Bronchial epithelial cell (primary cell): ENCODE measurements around the gene FLNA. TPM values are rescaled to one million over a fixed set of nuclear protein-coding genes. Genes with fewer than 3 reads are reported as not detected.
A peak's percentile ranks its signal among the peaks of the same experiment; 100 is the strongest.
"Not testable (repeated sequence)": the region's sequence is repeated elsewhere in the genome, so short reads cannot be mapped to it uniquely, and the experiment has no call there.

Source experiments
- DNase-seq: peaks from one replicate; pipeline ENCODE4 v3.0.0-alpha.2; 2010; ENCODE audit warnings: low read depth
- FAIRE-seq: peaks from 2 replicates; lab custom pipeline; 2011; peaks lifted over from hg19 to GRCh38; lab: Jason Lieb, UNC
- H3K27me3 ChIP-seq: 2 replicates; pipeline ENCODE4 v1.5.1; 2011; ENCODE audit warnings: low read length; ENCODE audit not compliant: control insufficient read depth, insufficient read depth
- H3K36me3 ChIP-seq: 2 replicates; pipeline ENCODE4 v1.5.1; 2011; ENCODE audit warnings: low read length; ENCODE audit not compliant: control insufficient read depth, insufficient read depth
- H3K4me3 ChIP-seq: 2 replicates; pipeline ENCODE4 v1.5.1; 2011; ENCODE audit warnings: mild to moderate bottlenecking, low read depth, low read length, control low read depth
- total RNA-seq: library from RNA; depleted of rRNA; stranded (reverse); fragments of >200 nt; gene quantifications from 2 replicates; pipeline ENCODE4 v1.2.1, GENCODE V29; 2014
- TF ChIP-seq, protein P1 (sequence below): IDR thresholded peaks from 2 replicates; pipeline ENCODE4 v1.5.1; 2011; ENCODE audit warnings: mild to moderate bottlenecking, moderate library complexity, low read length, control low read depth, inconsistent platforms; ENCODE audit not compliant: insufficient read depth, severe bottlenecking

The FLNA gene
- total RNA-seq, 1 donor from 2014 or later: 858 TPM

- Histone ChIP-seq H3K27me3 (no peaks in the 10 kb centered on the region), H3K4me3 (no peak overlapping the region), H3K36me3 (peaks cover 29% of the 10 kb centered on the region)
- FAIRE-seq: no peak
- TF ChIP-seq, protein P1, sequence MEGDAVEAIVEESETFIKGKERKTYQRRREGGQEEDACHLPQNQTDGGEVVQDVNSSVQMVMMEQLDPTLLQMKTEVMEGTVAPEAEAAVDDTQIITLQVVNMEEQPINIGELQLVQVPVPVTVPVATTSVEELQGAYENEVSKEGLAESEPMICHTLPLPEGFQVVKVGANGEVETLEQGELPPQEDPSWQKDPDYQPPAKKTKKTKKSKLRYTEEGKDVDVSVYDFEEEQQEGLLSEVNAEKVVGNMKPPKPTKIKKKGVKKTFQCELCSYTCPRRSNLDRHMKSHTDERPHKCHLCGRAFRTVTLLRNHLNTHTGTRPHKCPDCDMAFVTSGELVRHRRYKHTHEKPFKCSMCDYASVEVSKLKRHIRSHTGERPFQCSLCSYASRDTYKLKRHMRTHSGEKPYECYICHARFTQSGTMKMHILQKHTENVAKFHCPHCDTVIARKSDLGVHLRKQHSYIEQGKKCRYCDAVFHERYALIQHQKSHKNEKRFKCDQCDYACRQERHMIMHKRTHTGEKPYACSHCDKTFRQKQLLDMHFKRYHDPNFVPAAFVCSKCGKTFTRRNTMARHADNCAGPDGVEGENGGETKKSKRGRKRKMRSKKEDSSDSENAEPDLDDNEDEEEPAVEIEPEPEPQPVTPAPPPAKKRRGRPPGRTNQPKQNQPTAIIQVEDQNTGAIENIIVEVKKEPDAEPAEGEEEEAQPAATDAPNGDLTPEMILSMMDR: no peak
- DNase-seq: no peak
Observed at GRCh38 chrX:154350429-154351182, 23.8 kb downstream of the FLNA start.

- TF ChIP-seq, protein P1: no peak
- no peak for DNase-seq
- Histone ChIP-seq H3K4me3 (no peak overlapping the region), H3K36me3 (peaks cover 25% of the 10 kb centered on the region), H3K27me3 (no peaks in the 10 kb centered on the region)
- no peak for FAIRE-seq
Observed at GRCh38 chrX:154349979-154350378, 24.5 kb downstream of the FLNA start.

GRCh38 chrX:154349359-154349935 is 25.0 kb downstream of the FLNA start:
- no peak for DNase-seq
- Histone ChIP-seq H3K4me3 (no peak overlapping the region), H3K36me3 (peaks cover 24% of the 10 kb centered on the region), H3K27me3 (no peaks in the 10 kb centered on the region)
- TF ChIP-seq, protein P1: no peak
- FAIRE-seq: no peak

GRCh38 chrX:154348646-154349358 is 25.6 kb downstream of the FLNA start:
- no peak for FAIRE-seq
- DNase-seq: no peak
- Histone ChIP-seq H3K4me3 (no peak overlapping the region), H3K36me3 (peaks cover 20% of the 10 kb centered on the region), H3K27me3 (no peaks in the 10 kb centered on the region)
- TF ChIP-seq, protein P1: no peak

- TF ChIP-seq, protein P1: no peak
- Histone ChIP-seq H3K36me3 (peaks cover 18% of the 10 kb centered on the region), H3K27me3 (no peaks in the 10 kb centered on the region), H3K4me3 (no peak overlapping the region)
- DNase-seq (peak; percentile 9), FAIRE-seq (no peak)
Observed at GRCh38 chrX:154348114-154348531, 26.3 kb downstream of the FLNA start.

DNA sequence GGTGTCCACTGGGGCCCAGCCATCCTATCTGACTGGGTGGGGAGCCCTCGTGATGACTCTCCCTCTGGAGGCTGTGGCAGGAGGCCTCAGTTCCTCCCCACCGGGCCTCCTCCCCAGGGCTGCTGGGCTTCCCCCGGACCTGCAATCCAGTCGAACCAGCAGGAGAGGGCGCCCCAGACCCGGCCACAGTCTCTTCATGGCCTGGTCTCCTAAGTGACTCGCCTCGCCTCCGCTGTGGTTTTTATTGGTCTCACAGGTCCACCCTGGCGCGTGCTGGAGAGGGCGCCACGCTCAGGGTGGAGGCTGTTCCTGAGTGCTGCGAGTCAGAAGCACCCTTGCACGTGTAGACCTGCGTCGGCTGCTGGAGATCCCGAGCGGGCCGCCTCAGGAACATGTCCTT is 30.8 kb downstream of the FLNA start:
- H3K36me3 ChIP-seq, DNase-seq, H3K4me3 ChIP-seq, H3K27me3 ChIP-seq, FAIRE-seq: not testable (repeated sequence)

- not testable (repeated sequence) for DNase-seq, H3K27me3 ChIP-seq, H3K36me3 ChIP-seq, H3K4me3 ChIP-seq
- FAIRE-seq: peak; percentile 18
Observed at GRCh38 chrX:154343063-154343462, 31.4 kb downstream of the FLNA start.

GRCh38 chrX:154341399-154342298 is 32.8 kb downstream of the FLNA start:
- H3K27me3 ChIP-seq, H3K4me3 ChIP-seq, H3K36me3 ChIP-seq, DNase-seq, FAIRE-seq: not testable (repeated sequence)
